Pancreas (tissue), 10 donors: ENCODE results near the gene AIM2. TPM values are rescaled to one million over a fixed set of nuclear protein-coding genes. Genes with fewer than 3 reads are reported as not detected.

Experiments
- ATAC-seq, 4 donors: fragments of 200-7000 bp; cut with Tn5 transposase; one replicate each; pipeline versions ENCODE4 v1.8.0 to v1.9.1; 2020; ENCODE audit warnings: mild to moderate bottlenecking in 4 of 4, moderate library complexity in 4 of 4
- DNase-seq, 6 donors: peaks; one replicate each; pipeline ENCODE4 v3.0.0-alpha.2; 2020
- FAIRE-seq: peaks from 2 replicates; lab custom pipeline; 2012; peaks lifted over from hg19 to GRCh38; lab: Jason Lieb, UNC
- H3K27ac ChIP-seq, 4 donors: fragments of 200-600 bp; sonication (generic); 1 replicate in 3 of 4; 2 replicates in 1 of 4; pipeline versions ENCODE4 v1.5.0 to v1.8.0; 2020
- H3K27me3 ChIP-seq, 4 donors: fragments of 200-600 bp; one replicate each; pipeline ENCODE4 v1.8.0; 2021
- H3K36me3 ChIP-seq, 3 donors: fragments of 200-600 bp; sonication (generic) in 1 of 3; one replicate each; pipeline versions ENCODE4 v1.5.0 to v1.8.0; 2020 to 2021
- H3K4me1 ChIP-seq, 3 donors: fragments of 200-600 bp; one replicate each; pipeline ENCODE4 v1.8.0; 2021
- H3K4me3 ChIP-seq, 4 donors: fragments of 200-600 bp; sonication (generic) in 2 of 4; one replicate each; pipeline versions ENCODE4 v1.5.0 to v1.8.0; 2020 to 2021
- H3K9me3 ChIP-seq, 4 donors: fragments of 200-600 bp; one replicate each; pipeline ENCODE4 v1.8.0; 2021
- WGBS, 2 donors: extraction: QIAGEN DNeasy Blood & Tissue Kit; methylation state at CpG; one replicate each; pipeline ENCODE4 v1.1.7; 2013; 5-methylcytosine and 5-hydroxymethylcytosine counted together
- intact Hi-C, 3 donors: fragments of 100-400 bp; cut with DNase I; formaldehyde crosslinking; loops; one replicate each; pipeline versions ENCODE4 v1.11.1 to v1.14.2; 2022
- polyA plus RNA-seq, 2 donors: library from polyadenylated mRNA; stranded (reverse); fragments of 200-250 nt; gene quantifications; one replicate each; pipeline ENCODE4 v1.2.3, GENCODE V29; 2013
- total RNA-seq, 6 donors: library from RNA; stranded (reverse); fragmentation: NEBNext Ultra II Directional in 4 of 6; extraction: Animal tissue kit (Norgen Biotek cat#: 25700) in 4 of 6; gene quantifications; one replicate each; pipeline versions ENCODE4 v1.2.1 to v1.2.4, GENCODE V29; 2021 to 2023
- TF ChIP-seq, protein P1 (sequence below), 4 donors: fragments of 200-600 bp; sonication (generic) in 3 of 4; IDR thresholded peaks; one replicate each; pipeline versions ENCODE4 v1.5.0 to v1.8.0; 2021; ENCODE audit warnings: antibody characterized with exemption in 4 of 4
- donor health status: healthy with polysubstance abuse.
- donor health status: DM: no; HTN: no; CAD: no; lungs with moderate emphysema.
- donor health status: DM: no; HTN: no; CAD: no.
- donor health status: control.
- donor health status: control.
- donor health status: Bipolar disorder and iron deficiency.
- donor health status: DM: yes; HTN: yes; CAD: no.
- donor health status: DM: no; HTN: no; CAD: no.
- donor health status: DM: no; HTN: no; CAD: no.
- donor health status: DM: yes; HTN: yes; CAD: no.

The AIM2 gene, protein sequence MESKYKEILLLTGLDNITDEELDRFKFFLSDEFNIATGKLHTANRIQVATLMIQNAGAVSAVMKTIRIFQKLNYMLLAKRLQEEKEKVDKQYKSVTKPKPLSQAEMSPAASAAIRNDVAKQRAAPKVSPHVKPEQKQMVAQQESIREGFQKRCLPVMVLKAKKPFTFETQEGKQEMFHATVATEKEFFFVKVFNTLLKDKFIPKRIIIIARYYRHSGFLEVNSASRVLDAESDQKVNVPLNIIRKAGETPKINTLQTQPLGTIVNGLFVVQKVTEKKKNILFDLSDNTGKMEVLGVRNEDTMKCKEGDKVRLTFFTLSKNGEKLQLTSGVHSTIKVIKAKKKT
- total RNA-seq (under 1 TPM in 3 of 6 donors, not detected in 3; 0.29 to 0.47 (median 0.37) TPM), polyA plus RNA-seq (under 1 TPM; 0.07 to 0.11 TPM)

DNA sequence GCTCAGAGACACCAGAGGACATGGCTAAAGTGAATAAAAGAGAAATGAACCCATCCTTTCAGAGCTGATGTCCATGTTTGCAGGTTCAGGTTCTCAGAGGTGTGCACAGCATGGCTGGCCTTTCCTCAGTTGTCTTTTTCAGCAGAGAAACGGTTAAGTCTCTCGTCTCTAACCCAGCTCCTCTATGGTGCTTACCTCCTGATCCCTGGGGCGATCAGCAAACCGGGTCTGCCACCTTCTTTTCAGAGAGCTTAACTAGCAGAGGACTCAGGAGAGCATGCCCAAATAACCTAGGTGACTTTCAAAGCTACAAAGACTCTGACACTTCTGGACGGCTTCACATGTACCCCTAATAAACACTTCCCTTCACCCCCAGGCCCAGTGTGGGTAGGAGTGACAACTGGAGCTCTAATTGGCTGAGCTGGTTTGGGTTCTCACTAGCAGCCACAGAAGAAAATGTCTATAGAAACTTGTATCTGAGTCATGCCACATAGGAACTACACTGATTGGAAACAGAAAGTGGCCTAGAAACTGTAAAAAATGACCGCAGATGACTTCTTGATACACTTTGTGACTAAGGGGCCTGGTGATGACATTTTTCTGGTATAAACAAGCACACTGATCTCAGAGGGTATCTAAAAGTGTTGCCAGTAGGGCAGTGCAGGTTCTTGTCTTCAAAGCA lies at the start of gene AIM2:
Gene AIM2 (minus strand): TSS at position 329 of the 682 bp plus-strand sequence. CDS start 3,267 bp downstream, outside the sequence.
- TF ChIP-seq, protein P1, sequence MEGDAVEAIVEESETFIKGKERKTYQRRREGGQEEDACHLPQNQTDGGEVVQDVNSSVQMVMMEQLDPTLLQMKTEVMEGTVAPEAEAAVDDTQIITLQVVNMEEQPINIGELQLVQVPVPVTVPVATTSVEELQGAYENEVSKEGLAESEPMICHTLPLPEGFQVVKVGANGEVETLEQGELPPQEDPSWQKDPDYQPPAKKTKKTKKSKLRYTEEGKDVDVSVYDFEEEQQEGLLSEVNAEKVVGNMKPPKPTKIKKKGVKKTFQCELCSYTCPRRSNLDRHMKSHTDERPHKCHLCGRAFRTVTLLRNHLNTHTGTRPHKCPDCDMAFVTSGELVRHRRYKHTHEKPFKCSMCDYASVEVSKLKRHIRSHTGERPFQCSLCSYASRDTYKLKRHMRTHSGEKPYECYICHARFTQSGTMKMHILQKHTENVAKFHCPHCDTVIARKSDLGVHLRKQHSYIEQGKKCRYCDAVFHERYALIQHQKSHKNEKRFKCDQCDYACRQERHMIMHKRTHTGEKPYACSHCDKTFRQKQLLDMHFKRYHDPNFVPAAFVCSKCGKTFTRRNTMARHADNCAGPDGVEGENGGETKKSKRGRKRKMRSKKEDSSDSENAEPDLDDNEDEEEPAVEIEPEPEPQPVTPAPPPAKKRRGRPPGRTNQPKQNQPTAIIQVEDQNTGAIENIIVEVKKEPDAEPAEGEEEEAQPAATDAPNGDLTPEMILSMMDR (IDR thresholded peaks at IDR 0.05): no peak
- Histone ChIP-seq H3K9me3 (no peaks in the 10 kb centered on the region), H3K36me3 (no peaks in the 10 kb centered on the region), H3K27me3 (peaks cover 0 to 4% (median 0%) of the 10 kb centered on the region in 4 donors), H3K27ac (peak within 1 kb of the TSS in 2 of 4 donors; percentile 12 to 15), H3K4me1 (no peaks in the 10 kb centered on the region), H3K4me3 (no peak within 1 kb of the TSS)
- FAIRE-seq (no peak), ATAC-seq (peak in 2 of 4 donors; percentile 50 to 54), DNase-seq (no peak)
- intact Hi-C loops: no loop called here
- 41 to 50% methylated on average over 6 of the region's 6 CpGs for WGBS, 2 donors

DNA sequence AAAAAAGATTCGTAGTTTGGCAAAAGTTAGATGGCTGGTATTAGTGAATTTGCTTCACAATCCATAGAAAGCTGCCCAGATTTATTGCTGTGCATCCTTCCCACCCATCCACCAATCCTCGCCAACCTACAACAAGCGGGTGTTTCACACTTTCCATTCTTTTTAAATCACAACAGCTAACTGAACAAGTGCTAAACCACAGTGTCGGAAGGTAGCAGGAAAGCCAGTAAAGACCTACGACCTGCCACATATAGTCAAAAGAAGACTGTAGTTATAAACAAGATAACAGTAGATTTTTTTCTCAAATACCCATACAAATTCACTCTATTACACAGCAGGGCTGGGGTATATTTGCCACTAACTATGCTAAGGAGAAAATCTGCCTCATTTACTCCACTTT lies 47.0 kb upstream of the AIM2 start:
- no peaks in the 10 kb centered on the region for H3K36me3 ChIP-seq
- intact Hi-C loops: no loop called here
- no peaks in the 10 kb centered on the region for H3K9me3 ChIP-seq
- no peak for DNase-seq
- no peak for FAIRE-seq
- TF ChIP-seq, protein P1 (IDR thresholded peaks at IDR 0.05): no peak
- H3K4me3 ChIP-seq: no peak overlapping the region
- no peak overlapping the region for H3K27ac ChIP-seq
- no peaks in the 10 kb centered on the region for H3K27me3 ChIP-seq
- 71 to 80% methylated on average over 5 of the region's 5 CpGs for WGBS, 2 donors
- no peaks in the 10 kb centered on the region for H3K4me1 ChIP-seq
- ATAC-seq: no peak

DNA sequence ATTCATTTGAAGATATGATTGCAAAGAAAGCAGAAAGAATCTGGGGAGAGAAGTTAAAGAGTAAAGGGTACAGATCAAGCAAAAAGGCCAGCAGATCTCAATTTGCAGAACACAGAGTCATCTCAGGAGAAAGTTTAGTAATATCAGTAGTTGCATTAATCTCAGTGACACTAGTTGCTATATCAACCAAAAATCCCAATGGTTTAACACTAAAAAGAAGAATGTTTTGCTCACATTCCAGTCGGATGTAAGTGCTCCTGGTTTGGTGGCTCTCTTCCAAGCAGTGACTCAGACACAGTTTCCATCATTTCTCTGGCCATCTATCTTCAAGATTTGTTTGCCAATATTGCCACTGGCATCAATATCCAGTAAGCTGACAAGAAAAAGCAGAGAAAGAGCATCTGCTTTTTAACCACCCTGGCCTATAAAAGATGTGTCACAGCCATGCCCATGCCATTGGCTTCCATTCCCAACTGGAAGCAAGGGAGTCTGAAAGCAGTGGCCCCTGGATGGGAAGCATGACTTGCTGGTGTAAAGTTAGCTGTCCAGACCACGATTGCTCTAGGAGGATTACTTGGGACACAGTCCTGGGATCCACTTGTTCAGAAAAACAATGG lies 45.5 kb upstream of the AIM2 start:
- intact Hi-C loops: no loop called here
- no peak overlapping the region for H3K27ac ChIP-seq
- H3K27me3 ChIP-seq: no peaks in the 10 kb centered on the region
- ATAC-seq (no peak), DNase-seq (no peak), FAIRE-seq (no peak)
- 29 to 30% methylated on average over 2 of the region's 2 CpGs for WGBS, 2 donors
- no peaks in the 10 kb centered on the region for H3K36me3 ChIP-seq
- H3K9me3 ChIP-seq: no peaks in the 10 kb centered on the region
- TF ChIP-seq, protein P1 (IDR thresholded peaks at IDR 0.05): no peak
- no peaks in the 10 kb centered on the region for H3K4me1 ChIP-seq
- no peak overlapping the region for H3K4me3 ChIP-seq

DNA sequence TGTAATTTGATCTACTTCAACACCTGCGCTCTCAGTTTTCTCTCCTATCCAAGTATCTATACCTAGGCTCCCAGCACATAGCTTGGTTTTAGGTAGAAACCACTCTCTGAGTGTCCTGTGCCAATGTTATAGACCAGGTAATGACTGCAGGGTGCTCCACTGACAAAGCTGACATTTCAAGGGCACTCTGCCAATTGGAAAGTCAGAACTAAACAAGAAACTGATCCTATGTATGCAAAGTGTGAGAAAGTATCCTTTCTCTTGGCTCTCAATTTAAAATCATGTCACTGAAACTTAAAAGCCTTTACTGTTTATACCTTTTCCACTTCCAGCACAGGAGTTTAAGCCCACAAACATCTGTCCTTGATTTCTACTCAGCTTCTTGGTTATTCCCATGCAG lies 45.0 kb upstream of the AIM2 start:
- Histone ChIP-seq H3K27me3 (no peaks in the 10 kb centered on the region), H3K36me3 (no peaks in the 10 kb centered on the region), H3K4me3 (no peak overlapping the region), H3K4me1 (no peaks in the 10 kb centered on the region), H3K9me3 (no peaks in the 10 kb centered on the region), H3K27ac (no peak overlapping the region)
- WGBS, 2 donors: 48 to 60% methylated on average over 1 of the region's 1 CpG
- FAIRE-seq (no peak), ATAC-seq (no peak), DNase-seq (no peak)
- intact Hi-C loops: no loop called here
- TF ChIP-seq, protein P1 (IDR thresholded peaks at IDR 0.05): no peak
